OCI-LY3 (cell line): Measurements from ENCODE around the gene MPO.

ENCODE experiments used
- CTCF ChIP-seq: fragments of 200-600, 300-600 bp; sonication (generic); IDR thresholded peaks from 2 replicates; pipeline ENCODE4 v1.5.1; 2014; ENCODE audit warnings: antibody characterized with exemption, low read length, low read depth
- EZH2phosphoT487 ChIP-seq: fragments of 200-600 bp; shearing (Covaris generic); IDR thresholded peaks from 2 replicates; pipeline ENCODE4 v1.6.1; 2018; ENCODE audit warnings: antibody characterized with exemption, mixed run types, low read depth

- no peak for TF ChIP-seq CTCF
- TF ChIP-seq EZH2phosphoT487 = no peak
Measured at GRCh38 chr17:58246104-58246740, 34.5 kb downstream of the MPO start.
